A673 (cell line): Measurements from ENCODE around the gene FASTKD1. TPM values are rescaled to one million over a fixed set of nuclear protein-coding genes. Genes with fewer than 3 reads are reported as not detected.

Experiments used
- BruUV-seq: library from RNA; stranded (reverse); fragments of 400-500 nt; replicated peaks from 2 replicates; lab custom pipeline; 2021; lab: Mats Ljungman, UMichigan
- CTCF ChIA-PET: fragments of 300-600 bp; sonication (Branson Sonifier 250); formaldehyde crosslinking; loops from one replicate; lab custom pipeline; 2022; ENCODE audit warnings: antibody characterized with exemption; lab: Charles Lee
- POLR2A ChIA-PET: fragments of 300-600 bp; sonication (Branson Sonifier 250); formaldehyde crosslinking; loops from one replicate; lab custom pipeline; 2022; ENCODE audit warnings: antibody characterized with exemption; ENCODE audit not compliant: low non-redundant PET; lab: Charles Lee
- DNase-seq: peaks from one replicate; pipeline ENCODE4 v3.0.0-alpha.2; 2015; ENCODE audit warnings: low spot score
- H3K27ac ChIP-seq: fragments of 200-600 bp; sonication (generic); 2 replicates; pipeline ENCODE4 v1.5.1; 2016; ENCODE audit warnings: mixed run types, low read depth, mild to moderate bottlenecking, mixed read lengths, antibody characterized with exemption, low read length; ENCODE audit not compliant: poor library complexity, severe bottlenecking
- H3K27me3 ChIP-seq: fragments of 200-600 bp; sonication (generic); replicated peaks from 2 replicates; pipeline ENCODE4 v1.6.1; 2017; ENCODE audit warnings: mixed run types, low read depth, mild to moderate bottlenecking, mixed read lengths, antibody characterized with exemption, low read length; ENCODE audit not compliant: insufficient read depth, poor library complexity
- H3K36me3 ChIP-seq: fragments of 200-600 bp; sonication (generic); 2 replicates; pipeline ENCODE4 v1.6.1; 2016; ENCODE audit warnings: mixed run types, mild to moderate bottlenecking, mixed read lengths, antibody characterized with exemption, low read length; ENCODE audit not compliant: insufficient read depth, poor library complexity, severe bottlenecking
- H3K4me1 ChIP-seq: fragments of 200-600 bp; sonication (generic); 2 replicates; pipeline ENCODE4 v1.6.1; 2017; ENCODE audit warnings: mixed run types, mild to moderate bottlenecking, mixed read lengths, antibody characterized with exemption, low read length; ENCODE audit not compliant: insufficient read depth, poor library complexity, severe bottlenecking
- H3K4me3 ChIP-seq: fragments of 200-600 bp; sonication (generic); 2 replicates; pipeline ENCODE4 v1.5.1; 2016; ENCODE audit warnings: low read depth, mixed run types, mild to moderate bottlenecking, mixed read lengths, low read length; ENCODE audit not compliant: poor library complexity, severe bottlenecking
- H3K9me3 ChIP-seq: fragments of 200-600 bp; sonication (generic); 2 replicates; pipeline ENCODE4 v1.6.1; 2016; ENCODE audit warnings: mixed run types, low read depth, mild to moderate bottlenecking, mixed read lengths, antibody characterized with exemption, low read length; ENCODE audit not compliant: poor library complexity, severe bottlenecking
- CTCF ChIP-seq: fragments of 300-800, 200-600 bp; sonication (generic); conservative IDR thresholded peaks from 2 replicates; pipeline ENCODE4 v1.5.1; 2017; ENCODE audit warnings: low read depth, mild to moderate bottlenecking, antibody characterized with exemption, low read length, moderate library complexity, mixed read lengths
- EZH2 ChIP-seq: fragments of 200-600 bp; sonication (generic); IDR thresholded peaks from 2 replicates; pipeline ENCODE4 v1.6.1; 2017; ENCODE audit warnings: borderline replicate concordance, low read depth, mild to moderate bottlenecking, mixed read lengths, antibody characterized with exemption, low read length; ENCODE audit not compliant: poor library complexity, severe bottlenecking
- intact Hi-C: fragments of 100-400 bp; cut with micrococcal nuclease; formaldehyde crosslinking; loops from one replicate; pipeline ENCODE4 v1.10.0; 2022; ENCODE audit not compliant: unreplicated experiment
- total RNA-seq: library from RNA; stranded (reverse); gene quantifications from 2 replicates; pipeline ENCODE4 v1.2.3, GENCODE V29; 2021

Gene FASTKD1
- total RNA-seq, 1 experiment from 2014 or later = 37.3 TPM

GRCh38 chr2:169495310-169495928 lies 78.2 kb downstream of the FASTKD1 start:
- Histone ChIP-seq H3K27ac (no peak overlapping the region), H3K4me1 (no peaks in the 10 kb centered on the region), H3K4me3 (no peak overlapping the region), H3K27me3 (no peaks in the 10 kb centered on the region), H3K9me3 (no peaks in the 10 kb centered on the region), H3K36me3 (no peaks in the 10 kb centered on the region)
- CTCF ChIA-PET = no interaction called here
- no peak for TF ChIP-seq EZH2
- TF ChIP-seq CTCF = no peak
- POLR2A ChIA-PET = no interaction called here
- no TSS peak for BruUV-seq
- intact Hi-C loops = no loop called here
- no peak for DNase-seq

- no peak overlapping the region for H3K4me3 ChIP-seq
- H3K27ac ChIP-seq = no peak overlapping the region
- CTCF ChIA-PET = no interaction called here
- no peaks in the 10 kb centered on the region for H3K27me3 ChIP-seq
- H3K9me3 ChIP-seq = no peaks in the 10 kb centered on the region
- intact Hi-C loops = no loop called here
- TF ChIP-seq CTCF = no peak
- TF ChIP-seq EZH2 = no peak
- no peak for DNase-seq
- POLR2A ChIA-PET = no interaction called here
- no peaks in the 10 kb centered on the region for H3K36me3 ChIP-seq
- H3K4me1 ChIP-seq = no peaks in the 10 kb centered on the region
- BruUV-seq = no TSS peak
Observed at GRCh38 chr2:169493360-169493759, 80.3 kb downstream of the FASTKD1 start.

- no peaks in the 10 kb centered on the region for H3K9me3 ChIP-seq
- H3K36me3 ChIP-seq = no peaks in the 10 kb centered on the region
- CTCF ChIA-PET = no interaction called here
- intact Hi-C loops = no loop called here
- no peaks in the 10 kb centered on the region for H3K27me3 ChIP-seq
- no peak for TF ChIP-seq CTCF
- TF ChIP-seq EZH2 = no peak
- no peak for DNase-seq
- POLR2A ChIA-PET = no interaction called here
- H3K27ac ChIP-seq = no peak overlapping the region
- no TSS peak for BruUV-seq
- no peaks in the 10 kb centered on the region for H3K4me1 ChIP-seq
- H3K4me3 ChIP-seq = no peak overlapping the region
Observed at GRCh38 chr2:169491378-169491777, 82.3 kb downstream of the FASTKD1 start.
